NCI-H2081 treated with DMSO at 0.1 percent for 48 hours (cell line): ENCODE results near the gene S100A6.

Source experiments
- DNase-seq: peaks from one replicate; lab custom pipeline; 2025; lab: John Stamatoyannopoulos, UW

Gene S100A6

DNA sequence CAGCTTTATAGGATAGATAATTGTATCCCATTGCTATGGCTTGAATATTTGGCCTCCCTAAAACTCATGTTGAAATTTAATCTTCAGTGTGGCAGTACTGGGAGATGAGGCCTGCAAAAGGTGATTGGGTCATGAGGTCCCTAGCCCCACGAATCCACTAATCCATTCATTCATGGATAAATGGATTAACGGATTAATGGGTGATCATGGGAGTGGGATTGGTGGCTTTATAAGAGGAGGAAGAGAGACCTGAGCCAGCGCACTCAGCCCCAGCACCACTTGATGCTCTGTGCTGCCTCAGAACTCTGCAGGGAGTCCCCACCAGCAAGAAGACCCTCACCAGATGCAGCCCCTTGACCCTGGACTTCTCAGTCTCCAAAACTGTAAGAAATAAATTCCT, 32.0 kb downstream of the S100A6 start:
- no peak for DNase-seq

- DNase-seq, result no peak
Measured at GRCh38 chr1:153498746-153499145, 37.0 kb downstream of the S100A6 start.

DNA sequence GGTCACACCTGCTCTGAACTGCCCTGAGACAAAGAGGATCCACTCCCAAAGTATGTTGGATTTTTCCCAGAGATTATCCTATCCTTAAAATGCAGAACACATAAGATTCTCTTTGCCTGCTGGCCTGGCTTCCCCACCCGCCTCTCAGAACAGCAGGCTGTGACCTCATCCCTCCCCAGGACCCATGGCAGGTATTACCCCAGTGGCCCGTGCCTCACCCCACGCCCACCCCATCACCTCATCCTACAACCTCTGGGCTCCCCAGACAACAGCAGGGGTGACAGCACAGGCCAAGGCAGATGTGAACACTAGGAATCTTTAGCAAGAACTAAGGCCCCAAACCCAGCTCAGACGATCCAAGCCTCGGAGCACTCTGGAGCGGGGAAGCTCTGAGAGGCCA, 40.3 kb downstream of the S100A6 start:
- no peak for DNase-seq

- peak; percentile 59 for DNase-seq
Measured at GRCh38 chr1:153494976-153495535, 40.7 kb downstream of the S100A6 start.

- no peak for DNase-seq
Measured at GRCh38 chr1:153493343-153493960, 42.3 kb downstream of the S100A6 start.

DNA sequence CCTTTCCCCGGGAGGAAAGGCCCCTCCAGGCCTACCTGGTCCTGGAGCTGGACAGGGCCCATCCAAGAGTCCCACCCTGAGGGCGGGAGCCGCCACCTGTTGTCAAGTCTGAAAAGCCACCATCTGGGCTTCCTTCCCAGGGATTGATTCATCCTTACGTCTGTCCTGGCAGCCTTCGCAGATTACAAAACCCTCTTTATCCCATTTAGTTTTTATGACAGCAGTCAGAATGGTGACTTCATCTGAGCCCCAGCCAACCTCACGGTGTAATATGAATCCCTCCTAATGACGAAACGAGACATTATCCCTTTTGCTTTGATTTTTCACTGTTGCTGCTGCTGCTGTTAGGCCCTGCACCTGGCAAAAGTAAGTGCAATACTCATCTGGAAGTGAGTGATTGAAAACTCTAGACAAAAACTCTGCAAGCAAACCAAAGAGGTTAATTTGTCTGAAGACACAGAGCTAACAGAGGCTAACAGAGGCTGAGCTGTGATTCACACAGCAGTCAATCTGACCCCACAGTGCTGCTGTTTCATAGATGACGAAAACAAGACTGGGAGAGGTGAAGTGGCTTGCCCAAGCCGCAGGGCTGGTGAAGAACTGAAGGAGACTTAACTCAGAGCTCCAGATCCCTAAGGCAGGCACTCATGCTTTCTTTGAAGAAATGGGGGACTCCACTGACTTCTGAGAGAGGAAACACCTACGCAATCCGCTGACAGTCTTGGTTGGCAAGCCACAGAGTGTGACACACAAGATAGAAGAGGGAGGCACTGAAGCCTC, 45.3 kb downstream of the S100A6 start:
- DNase-seq, result peak; percentile 92

DNA sequence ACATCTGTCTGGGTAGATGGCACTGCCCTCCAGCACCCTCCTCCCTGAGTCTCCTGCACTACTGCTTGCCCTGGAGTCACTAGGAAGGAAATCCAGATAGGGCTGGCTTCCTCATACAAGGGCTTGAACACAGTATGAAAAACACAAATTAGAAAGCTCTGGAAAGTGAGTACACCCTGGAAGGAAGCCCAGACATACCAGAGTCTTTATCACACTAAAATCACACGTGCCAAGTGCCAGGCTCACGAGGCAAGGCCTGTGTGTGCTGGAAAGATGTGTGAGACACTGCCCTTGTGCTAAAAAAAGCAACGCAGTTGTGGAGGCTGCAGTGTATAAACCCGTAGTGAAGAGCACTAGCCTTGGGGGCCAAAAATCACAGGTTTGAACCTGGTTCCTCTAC, 47.1 kb downstream of the S100A6 start:
- no peak for DNase-seq

DNA sequence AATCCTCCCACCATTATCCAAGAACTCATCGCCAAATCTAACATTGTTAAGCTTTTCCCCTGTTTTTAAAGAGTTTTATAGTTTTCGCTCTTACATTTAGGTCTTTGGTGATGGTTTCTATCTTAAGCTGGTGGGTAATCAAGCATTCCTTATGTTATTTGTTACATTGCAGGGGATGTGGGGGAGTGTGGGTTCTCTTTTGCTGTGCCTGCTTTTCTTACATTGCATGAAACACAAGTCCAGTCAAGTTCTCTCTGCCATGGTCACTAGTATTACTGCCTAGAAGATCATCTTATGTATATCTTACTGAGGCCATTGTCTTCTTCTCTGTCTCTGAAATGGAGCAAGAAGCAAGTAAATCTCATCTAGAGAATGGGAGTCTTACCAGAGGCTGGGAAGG, 48.1 kb downstream of the S100A6 start:
- no peak for DNase-seq

DNA sequence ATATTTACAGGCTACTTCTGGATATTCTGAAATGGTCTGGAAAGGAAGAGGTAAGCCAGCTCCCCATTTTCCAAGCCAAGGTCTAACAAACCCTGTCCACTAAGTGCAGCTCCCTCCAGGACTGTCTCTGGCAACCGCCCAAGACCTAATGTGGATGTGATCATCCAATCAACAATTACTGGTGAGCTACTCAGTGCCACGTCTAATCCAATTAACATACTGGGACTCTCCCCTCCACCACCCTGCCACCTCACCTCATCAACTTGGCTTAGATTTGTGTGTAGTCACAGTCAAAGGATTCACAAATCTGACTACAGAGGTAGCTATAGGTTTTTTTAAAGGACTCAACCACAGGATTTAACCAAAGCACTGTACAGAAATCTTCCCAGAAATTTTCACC, 49.9 kb downstream of the S100A6 start:
- peak; percentile 92 for DNase-seq
